H1 (cell line): ENCODE measurements around the gene ARGLU1. TPM values are rescaled to one million over a fixed set of nuclear protein-coding genes. Genes with fewer than 3 reads are reported as not detected.

ENCODE experiments used
- CTCF ChIA-PET: fragments of 300-600 bp; sonication (Branson Sonifier 250); formaldehyde crosslinking; loops from one replicate; lab custom pipeline; 2021; ENCODE audit not compliant: partially characterized antibody; lab: Charles Lee
- POLR2A ChIA-PET: fragments of 300-600 bp; sonication (Branson Sonifier 250); formaldehyde crosslinking; loops from one replicate; lab custom pipeline; 2021; ENCODE audit warnings: inconsistent platforms; ENCODE audit not compliant: partially characterized antibody; lab: Charles Lee
- DNase-seq, 2 experiments: peaks; one replicate each; pipeline versions ENCODE4 v3.0.0 to v3.0.0-alpha.2; 2010 to 2022; ENCODE audit warnings: low spot score in 2 of 2, low read depth in 1 of 2, mixed read lengths in 1 of 2
- FAIRE-seq: peaks from 2 replicates; lab custom pipeline; 2011; peaks lifted over from hg19 to GRCh38; lab: Jason Lieb, UNC
- H2AFZ ChIP-seq: 2 replicates; pipeline ENCODE4 v1.8.1; 2012; ENCODE audit warnings: low read length, inconsistent platforms
- H2AK5ac ChIP-seq: 2 replicates; pipeline ENCODE4 v1.6.1; 2013; ENCODE audit warnings: low read depth, low read length
- H2BK120ac ChIP-seq: replicated peaks from 2 replicates; pipeline ENCODE3; 2013; ENCODE audit warnings: low read depth, low read length, inconsistent platforms
- H2BK12ac ChIP-seq: 2 replicates; pipeline ENCODE4 v1.6.1; 2013; ENCODE audit warnings: low read depth, low read length
- H2BK15ac ChIP-seq: 2 replicates; pipeline ENCODE4 v1.6.1; 2013; ENCODE audit warnings: low read length
- H2BK20ac ChIP-seq: 2 replicates; pipeline ENCODE4 v1.6.1; 2013; ENCODE audit warnings: low read length
- H2BK5ac ChIP-seq: 2 replicates; pipeline ENCODE4 v1.6.1; 2013; ENCODE audit warnings: low read depth, low read length
- H3K14ac ChIP-seq: 2 replicates; pipeline ENCODE4 v1.6.1; 2013; ENCODE audit warnings: inconsistent platforms; ENCODE audit not compliant: insufficient read length
- H3K18ac ChIP-seq: 2 replicates; pipeline ENCODE4 v1.6.1; 2013; ENCODE audit warnings: low read length; ENCODE audit errors: extremely low read depth
- H3K23ac ChIP-seq: 2 replicates; pipeline ENCODE4 v1.6.1; 2013; ENCODE audit warnings: inconsistent platforms; ENCODE audit not compliant: insufficient read length
- H3K23me2 ChIP-seq: 2 replicates; pipeline ENCODE4 v1.6.1; 2013; ENCODE audit warnings: low read depth, low read length
- H3K27ac ChIP-seq: 2 replicates; pipeline ENCODE4 v1.6.1; 2011; ENCODE audit warnings: low read depth, low read length, inconsistent platforms
- H3K27me3 ChIP-seq, 4 experiments: replicated peaks in 1 of 4; 1 replicate in 1 of 4; 2 replicates in 3 of 4; pipeline versions ENCODE4 v1.6.1 to v1.8.1; 2011 to 2013; ENCODE audit warnings: low read length in 3 of 4, mild to moderate bottlenecking in 3 of 4, inconsistent platforms in 2 of 4, mixed read lengths in 2 of 4, moderate library complexity in 1 of 4; ENCODE audit not compliant: control insufficient read depth in 3 of 4, insufficient read depth in 3 of 4; ENCODE audit errors: extremely low read depth in 1 of 4
- H3K36me3 ChIP-seq, 4 experiments: 2 replicates each; pipeline versions ENCODE4 v1.6.1 to v1.8.1; 2011 to 2013; ENCODE audit warnings: mild to moderate bottlenecking in 4 of 4, low read length in 3 of 4, moderate library complexity in 2 of 4, control low read depth in 1 of 4, inconsistent platforms in 1 of 4; ENCODE audit not compliant: insufficient read depth in 4 of 4, control insufficient read depth in 2 of 4
- H3K4ac ChIP-seq: replicated peaks from 2 replicates; pipeline ENCODE3; 2013; ENCODE audit warnings: low read length, low read depth, mixed read lengths, inconsistent platforms; ENCODE audit not compliant: insufficient read length
- H3K4me1 ChIP-seq, 4 experiments: replicated peaks in 1 of 4; 1 replicate in 1 of 4; 2 replicates in 3 of 4; pipeline versions ENCODE4 v1.6.1 to v1.8.1; 2011 to 2013; ENCODE audit warnings: low read length in 3 of 4, inconsistent platforms in 2 of 4, mixed read lengths in 1 of 4; ENCODE audit not compliant: insufficient read depth in 4 of 4, control insufficient read depth in 3 of 4
- H3K4me2 ChIP-seq, 2 experiments: 2 replicates each; pipeline versions ENCODE4 v1.6.1 to v1.8.1; 2011 to 2013; ENCODE audit warnings: low read depth in 2 of 2, low read length in 2 of 2, control low read depth in 1 of 2, inconsistent platforms in 1 of 2, mild to moderate bottlenecking in 1 of 2; ENCODE audit not compliant: insufficient read depth in 1 of 2
- H3K4me3 ChIP-seq, 4 experiments: fragments of 200-600, 300-600 bp in 1 of 4; sonication (generic), shearing (Covaris generic), sonication (Bioruptor Twin) in 1 of 4; 2 replicates each; pipeline versions ENCODE4 v1.5.1 to v1.8.1; 2011 to 2016; ENCODE audit warnings: low read length in 4 of 4, low read depth in 3 of 4, control low read depth in 2 of 4, inconsistent platforms in 2 of 4, mild to moderate bottlenecking in 2 of 4, mixed read lengths in 1 of 4, moderate library complexity in 1 of 4; ENCODE audit not compliant: insufficient read depth in 2 of 4; ENCODE audit errors: extremely low read depth in 1 of 4
- H3K56ac ChIP-seq: replicated peaks from 2 replicates; pipeline ENCODE3; 2013; ENCODE audit warnings: low read depth, mild to moderate bottlenecking, mixed read lengths, low read length, inconsistent platforms; ENCODE audit not compliant: insufficient read length
- H3K79me1 ChIP-seq: 2 replicates; pipeline ENCODE4 v1.6.1; 2013; ENCODE audit warnings: low read depth, low read length, control low read depth
- H3K79me2 ChIP-seq, 2 experiments: 2 replicates each; pipeline versions ENCODE4 v1.6.1 to v1.8.1; 2012 to 2013; ENCODE audit warnings: low read length in 2 of 2, mild to moderate bottlenecking in 2 of 2, inconsistent platforms in 1 of 2; ENCODE audit not compliant: insufficient read depth in 2 of 2, control insufficient read depth in 1 of 2
- H3K9ac ChIP-seq, 4 experiments: replicated peaks in 1 of 4; 1 replicate in 1 of 4; 2 replicates in 3 of 4; pipeline versions ENCODE4 v1.6.1 to v1.8.1; 2011 to 2013; ENCODE audit warnings: low read depth in 3 of 4, low read length in 3 of 4, control low read depth in 2 of 4, mild to moderate bottlenecking in 2 of 4, moderate library complexity in 2 of 4, inconsistent platforms in 1 of 4; ENCODE audit errors: extremely low read depth in 1 of 4
- H3K9me3 ChIP-seq, 2 experiments: 2 replicates each; pipeline versions ENCODE4 v1.6.1 to v1.8.1; 2012 to 2013; ENCODE audit warnings: mild to moderate bottlenecking in 2 of 2, moderate library complexity in 2 of 2, control low read depth in 1 of 2, inconsistent platforms in 1 of 2, low read depth in 1 of 2, low read length in 1 of 2, mixed read lengths in 1 of 2; ENCODE audit not compliant: insufficient read depth in 2 of 2
- H4K20me1 ChIP-seq, 2 experiments: replicated peaks in 1 of 2; 2 replicates each; pipeline versions ENCODE3 to v1.8.1; 2011 to 2013; ENCODE audit warnings: inconsistent platforms in 2 of 2, low read length in 2 of 2, mild to moderate bottlenecking in 1 of 2; ENCODE audit not compliant: insufficient read depth in 2 of 2, control insufficient read depth in 1 of 2
- H4K5ac ChIP-seq: 2 replicates; pipeline ENCODE4 v1.6.1; 2013; ENCODE audit warnings: low read length, low read depth, mixed read lengths, inconsistent platforms; ENCODE audit not compliant: insufficient read length
- H4K8ac ChIP-seq: 2 replicates; pipeline ENCODE4 v1.8.0; 2013; ENCODE audit warnings: mild to moderate bottlenecking, moderate library complexity, low read length, inconsistent platforms; ENCODE audit not compliant: insufficient read depth; ENCODE audit errors: extremely low read depth
- H4K91ac ChIP-seq: replicated peaks from 2 replicates; pipeline ENCODE3; 2013; ENCODE audit warnings: low read length, mixed read lengths, inconsistent platforms; ENCODE audit not compliant: insufficient read length
- ASH2L ChIP-seq: fragments of 200-600, 300-600 bp; sonication (generic); IDR thresholded peaks from one replicate; pipeline ENCODE4 v1.7.1; 2017; ENCODE audit warnings: low read length
- CBX8 ChIP-seq: fragments of 300-800, 300-1000 bp; sonication (generic); IDR thresholded peaks from 2 replicates; pipeline ENCODE4 v1.7.1; 2016; ENCODE audit warnings: low read depth, low read length, borderline replicate concordance
- CHD1 ChIP-seq: IDR thresholded peaks from 2 replicates; pipeline ENCODE4 v1.6.1; 2012; ENCODE audit warnings: low read depth, low read length, improper control_type of control experiment
- CTBP2 ChIP-seq: IDR thresholded peaks from 2 replicates; pipeline ENCODE4 v1.7.0; 2011; ENCODE audit warnings: borderline replicate concordance, mild to moderate bottlenecking, moderate library complexity, mixed read lengths, low read length; ENCODE audit not compliant: insufficient read depth, insufficient read length
- FOSL1 ChIP-seq: IDR thresholded peaks from 2 replicates; pipeline ENCODE4 v1.6.1; 2011; ENCODE audit warnings: mild to moderate bottlenecking, low read depth, low read length, moderate library complexity; ENCODE audit not compliant: insufficient read depth
- PHF8 ChIP-seq: fragments of 200-600 bp; sonication (generic); conservative IDR thresholded peaks from 2 replicates; pipeline ENCODE4 v1.7.1; 2012; ENCODE audit warnings: low read depth, mild to moderate bottlenecking, inconsistent platforms, low read length, moderate library complexity
- RFX5 ChIP-seq: IDR thresholded peaks from 2 replicates; pipeline ENCODE4 v1.6.1; 2011; ENCODE audit warnings: low read depth, low read length, improper control_type of control experiment, borderline replicate concordance
- SIRT6 ChIP-seq: IDR thresholded peaks from one replicate; pipeline ENCODE4 v1.7.1; 2012; ENCODE audit warnings: low read length, inconsistent platforms
- WGBS, 2 experiments: shearing (Covaris generic) in 1 of 2; methylation state at CpG; one replicate each; pipeline versions ENCODE4 v1.1.6 to v1.1.7; 2013 to 2015; ENCODE audit warnings: low lambda C conversion rate in 2 of 2, mixed read lengths in 2 of 2, inconsistent platforms in 1 of 2, low coverage in 1 of 2, missing lambda C conversion rate in 1 of 2; ENCODE audit not compliant: insufficient replicate concordance in 2 of 2, insufficient coverage in 1 of 2, insufficient read length in 1 of 2; ENCODE audit errors: extremely low coverage in 1 of 2, missing lambda C conversion rate in 1 of 2; 5-methylcytosine and 5-hydroxymethylcytosine counted together
- long read RNA-seq, 2 experiments: library from RNA in 1 of 2; library from capped mRNA in 1 of 2; stranded (forward); transcript quantifications; one replicate each; pipeline ENCODE4 v2.0.0, GENCODE V29; 2021; ENCODE audit warnings: inconsistent platforms in 1 of 2
- polyA minus RNA-seq, 3 experiments: library from RNA; depleted of rRNA, polyadenylated mRNA; stranded (reverse); fragments of >200 nt; gene quantifications; 1 replicate in 2 of 3; 2 replicates in 1 of 3; pipeline ENCODE4 v1.2.3, GENCODE V29; 2011
- polyA plus RNA-seq, 7 experiments: library from polyadenylated mRNA; depleted of rRNA in 3 of 7; stranded (reverse) in 5 of 7; unstranded in 2 of 7; fragments of >200 nt in 5 of 7; fragments of 200-250 nt in 2 of 7; gene quantifications; 1 replicate in 5 of 7; 2 replicates in 1 of 7; 4 replicates in 1 of 7; pipeline versions ENCODE4 v1.2.1 to v1.2.3, GENCODE V29; 2011 to 2013; ENCODE audit warnings: missing spikeins in 2 of 7, mixed read lengths in 2 of 7
- total RNA-seq: library from RNA; stranded (reverse); fragmentation: NEBNext Ultra II Directional; extraction: Animal tissue kit (Norgen Biotek cat#: 25700); gene quantifications from 2 replicates; pipeline ENCODE4 v1.2.1, GENCODE V29; 2021

Gene ARGLU1
- total RNA-seq, result 81.2 and 84.9 TPM in 2 replicates
- 45.8 and 47.8 TPM in 2 replicates for polyA plus RNA-seq (2011; rRNA removed)
- 113 TPM for polyA plus RNA-seq (2011; cell fraction: cytosol; rRNA removed)
- polyA plus RNA-seq (2011; cell fraction: nucleus; rRNA removed), result 118 TPM
- polyA plus RNA-seq (2012, experiment 1 of 2), result 116 to 200 TPM (median 127 TPM) in 4 replicates
- polyA plus RNA-seq (2012, experiment 2 of 2), result 13.9 TPM
- polyA plus RNA-seq (2013, experiment 1 of 2), result 157 TPM
- polyA plus RNA-seq (2013, experiment 2 of 2), result 139 TPM
- 13.4 and 21.1 TPM in 2 replicates for polyA minus RNA-seq (2011; rRNA and poly(A)+ RNA removed)
- polyA minus RNA-seq (2011; cell fraction: cytosol; rRNA and poly(A)+ RNA removed), result 31.6 TPM
- polyA minus RNA-seq (2011; cell fraction: nucleus; rRNA and poly(A)+ RNA removed), result 56.3 TPM
- long read RNA-seq, experiment 1, full-length matches to known transcripts, result 9 of 60 reads
- long read RNA-seq, experiment 1, partial matches to known transcripts, result 37 of 60 reads
- long read RNA-seq, experiment 1, other reads (novel, unspliced or antisense), result 14 of 60 reads
- long read RNA-seq, experiment 2, partial matches to known transcripts, result 9 of 15 reads
- long read RNA-seq, experiment 2, other reads (novel, unspliced or antisense), result 3 of 15 reads

GRCh38 chr13:106567474-106568298, at the start of gene ARGLU1:
ARGLU1 (minus strand) TSS chr13:106568137; CDS start chr13:106567919, 218 bp downstream.
- FAIRE-seq, result peak; percentile 48
- CTCF ChIA-PET, result interaction anchor here (2.1 kb wide), 1 partner anchor 53 kb away, joined by 10 read pairs; no protein-coding TSS in a partner anchor
- peaks cover 4 to 13% (median 11%) of the 10 kb centered on the region in 4 experiments; a peak in 5 of 7 replicates for H3K4me1 ChIP-seq
- TF ChIP-seq PHF8 (peak; percentile 97), CTBP2 (no peak), ASH2L (peak; percentile 82), FOSL1 (no peak), RFX5 (no peak), SIRT6 (no peak), CBX8 (no peak), CHD1 (no peak)

More at GRCh38 chr13:106567474-106568298, at the start of gene ARGLU1:
- no peak within 1 kb of the TSS for H3K14ac ChIP-seq
- peaks cover 50 to 62% of the 10 kb centered on the region in 2 experiments for H3K79me2 ChIP-seq
- no peak within 1 kb of the TSS for H2BK120ac ChIP-seq
- H3K4me2 ChIP-seq, result peak within 1 kb of the TSS; percentile 72 to 83
- no peaks in the 10 kb centered on the region for H3K27me3 ChIP-seq
- POLR2A ChIA-PET, result interaction anchor here (0.9 to 3.7 kb wide), 9 partner anchors 9 to 229 kb away, joined by 3 to 15 read pairs (median 6); partner anchors contain the start of gene EFNB2
- no peak within 1 kb of the TSS for H2BK20ac ChIP-seq
- no peak within 1 kb of the TSS for H3K23ac ChIP-seq
- H2BK5ac ChIP-seq, result peak within 1 kb of the TSS; percentile 98
- H3K9me3 ChIP-seq, result no peaks in the 10 kb centered on the region
- H3K9ac ChIP-seq, result peak within 1 kb of the TSS; percentile 98 to 99 (median 99)
- H4K8ac ChIP-seq, result peak within 1 kb of the TSS; percentile 100
- peak within 1 kb of the TSS; percentile 98 for H3K27ac ChIP-seq
- H4K91ac ChIP-seq, result peak within 1 kb of the TSS; percentile 81
- H2AFZ ChIP-seq, result peak within 1 kb of the TSS; percentile 73
- no peak within 1 kb of the TSS; the same call in 1 of the 2 replicates for H2AK5ac ChIP-seq
- peak within 1 kb of the TSS; percentile 94 for H3K56ac ChIP-seq
- H4K5ac ChIP-seq, result peak within 1 kb of the TSS; percentile 95
- H2BK15ac ChIP-seq, result 0 out of 2 replicates have a peak within 1 kb of the TSS, but pooled peaks have one; percentile 65
- no peaks in the 10 kb centered on the region for H3K79me1 ChIP-seq
- peak within 1 kb of the TSS; percentile 89 to 98 (median 94) for H3K4me3 ChIP-seq
- 2% methylated on average over 74 of the region's 108 CpGs; no CpG with 5 or more reads in 1 of the 2 experiments for WGBS, 2 experiments
- peak within 1 kb of the TSS; percentile 89 for H2BK12ac ChIP-seq
- peak; percentile 72 to 98 for DNase-seq
- H3K4ac ChIP-seq, result peak within 1 kb of the TSS; percentile 72
- H3K18ac ChIP-seq, result peak within 1 kb of the TSS; percentile 89
- no peaks in the 10 kb centered on the region for H3K36me3 ChIP-seq
- peaks cover 6% of the 10 kb centered on the region for H3K23me2 ChIP-seq
- H4K20me1 ChIP-seq, result peaks cover 24 to 37% of the 10 kb centered on the region in 2 experiments
